GM19099 (cell line): ENCODE data around the gene TRIM14.

Experiments
- POLR2A ChIP-seq: IDR thresholded peaks from 3 replicates; pipeline ENCODE4 v1.6.1; 2011; ENCODE audit warnings: low read depth; ENCODE audit not compliant: insufficient read length; ENCODE audit errors: extremely low read depth

Gene TRIM14

DNA sequence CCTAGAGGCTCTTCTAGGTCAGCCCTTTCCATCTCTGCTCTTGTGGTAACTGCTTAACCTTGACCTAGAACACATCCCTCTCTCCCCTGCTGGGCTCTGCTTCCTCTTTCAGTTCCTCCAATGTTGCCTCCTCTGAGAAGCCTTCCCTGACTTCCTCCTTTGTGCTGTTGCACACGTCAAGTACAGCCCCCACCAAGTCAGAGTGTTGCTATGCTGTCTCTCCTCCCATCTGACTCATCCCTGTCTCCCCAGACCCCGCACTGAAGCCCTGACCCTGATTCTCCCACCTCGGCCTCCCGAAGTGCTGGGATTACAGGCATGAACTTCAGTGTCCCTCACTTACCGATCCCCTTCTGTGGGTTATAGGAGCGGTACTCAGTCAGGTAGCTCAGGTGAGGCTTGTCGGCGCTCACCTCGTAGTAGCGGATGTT lies 10.4 kb upstream of the TRIM14 start:
- TF ChIP-seq POLR2A, result no peak

GRCh38 chr9:98128316-98128715 lies 9.3 kb upstream of the TRIM14 start:
- no peak for TF ChIP-seq POLR2A

- no peak for TF ChIP-seq POLR2A
These were observed 8.2 kb upstream of the TRIM14 start for GRCh38 chr9:98127226-98127625.

DNA sequence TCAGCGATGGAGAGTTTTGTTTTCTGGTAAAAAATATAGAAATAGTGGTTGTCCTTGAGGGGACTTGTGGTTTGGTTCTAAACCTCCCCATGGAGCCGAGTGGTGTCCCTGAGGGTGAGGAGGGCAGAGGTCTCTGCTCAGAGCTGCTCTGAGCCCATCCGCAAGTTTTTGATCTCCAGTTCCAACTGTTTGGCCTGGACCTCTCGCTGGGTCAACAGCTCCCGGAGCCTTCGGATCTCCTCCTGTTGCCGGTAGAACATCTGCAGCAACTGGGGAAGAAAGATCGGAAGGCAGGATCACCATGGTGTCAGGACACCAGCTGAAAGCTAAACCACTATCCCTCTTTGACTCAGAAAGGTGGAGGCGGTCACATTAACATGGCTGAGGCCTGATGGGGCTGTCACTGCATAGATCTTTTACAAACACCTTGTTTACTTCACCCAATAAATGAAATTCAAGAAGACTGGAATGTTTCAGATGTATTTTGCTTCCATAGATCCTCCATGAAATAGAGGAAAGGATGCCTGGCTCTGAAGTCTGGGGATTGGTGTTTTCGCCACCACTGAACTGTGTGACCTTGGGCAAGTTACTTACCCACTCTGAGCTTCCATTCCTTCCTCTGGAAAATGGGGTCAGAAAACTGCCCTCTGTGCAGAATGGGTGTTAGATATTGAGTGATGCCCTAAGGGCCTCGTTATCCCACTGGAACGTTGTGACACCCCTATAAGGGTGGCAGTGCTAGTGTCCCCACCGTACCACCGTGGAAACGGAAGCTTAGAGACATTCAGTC lies 5.8 kb upstream of the TRIM14 start:
- TF ChIP-seq POLR2A, result no peak

DNA sequence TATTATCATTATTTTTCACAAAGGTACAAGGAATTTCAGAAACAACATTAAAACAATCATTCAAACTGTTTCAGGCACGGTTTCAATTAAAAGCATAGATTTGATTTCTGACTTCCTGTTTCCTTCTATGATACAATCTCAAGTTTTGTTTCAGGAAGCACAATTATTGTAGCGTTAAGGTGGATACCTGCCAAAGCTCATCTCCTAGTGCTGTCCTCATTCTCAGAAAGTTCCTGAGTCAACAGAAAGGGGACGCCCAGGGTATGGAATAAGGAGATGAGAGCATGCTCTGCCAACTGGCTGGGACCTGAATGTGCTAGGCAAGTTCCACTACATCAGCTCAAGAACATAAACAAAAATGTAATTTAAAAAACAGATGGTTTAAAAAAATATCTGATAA lies 2.0 kb upstream of the TRIM14 start:
- TF ChIP-seq POLR2A, result no peak

GRCh38 chr9:98120476-98120875 lies 1.5 kb upstream of the TRIM14 start:
- TF ChIP-seq POLR2A, result no peak

GRCh38 chr9:98117984-98118639 lies 910 bp downstream of the TRIM14 start:
- TF ChIP-seq POLR2A, result no peak

GRCh38 chr9:98109052-98109451 lies 10.0 kb downstream of the TRIM14 start:
- TF ChIP-seq POLR2A, result no peak

GRCh38 chr9:98108531-98109031 lies 10.4 kb downstream of the TRIM14 start:
- TF ChIP-seq POLR2A, result no peak

GRCh38 chr9:98107926-98108325 lies 11.1 kb downstream of the TRIM14 start:
- no peak for TF ChIP-seq POLR2A

GRCh38 chr9:98105006-98105405 lies 14.0 kb downstream of the TRIM14 start:
- no peak for TF ChIP-seq POLR2A

- no peak for TF ChIP-seq POLR2A
These were observed 14.6 kb downstream of the TRIM14 start for GRCh38 chr9:98104445-98104881.

DNA sequence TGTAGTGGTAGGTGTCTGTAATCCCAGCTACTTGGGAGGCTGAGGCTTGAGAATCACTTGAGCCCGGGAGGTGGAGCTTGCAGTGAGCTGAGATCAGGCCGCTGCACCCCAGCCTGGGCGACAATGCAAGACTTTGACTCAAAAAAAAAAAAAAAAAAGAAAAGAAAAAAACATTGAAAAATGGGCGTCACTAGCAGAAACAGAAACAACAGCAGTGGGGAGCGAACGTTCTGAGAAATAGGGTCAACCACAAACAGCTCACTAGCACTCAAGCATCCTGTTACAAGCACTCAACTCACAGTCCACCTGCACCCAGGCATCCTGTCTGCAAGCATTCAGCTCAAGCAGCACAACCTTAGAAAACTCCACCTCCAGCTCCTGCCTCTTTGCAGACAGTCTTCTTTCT lies 17.2 kb downstream of the TRIM14 start:
- TF ChIP-seq POLR2A, result peak; percentile 36

GRCh38 chr9:98101416-98101815 lies 17.6 kb downstream of the TRIM14 start:
- no peak for TF ChIP-seq POLR2A

DNA sequence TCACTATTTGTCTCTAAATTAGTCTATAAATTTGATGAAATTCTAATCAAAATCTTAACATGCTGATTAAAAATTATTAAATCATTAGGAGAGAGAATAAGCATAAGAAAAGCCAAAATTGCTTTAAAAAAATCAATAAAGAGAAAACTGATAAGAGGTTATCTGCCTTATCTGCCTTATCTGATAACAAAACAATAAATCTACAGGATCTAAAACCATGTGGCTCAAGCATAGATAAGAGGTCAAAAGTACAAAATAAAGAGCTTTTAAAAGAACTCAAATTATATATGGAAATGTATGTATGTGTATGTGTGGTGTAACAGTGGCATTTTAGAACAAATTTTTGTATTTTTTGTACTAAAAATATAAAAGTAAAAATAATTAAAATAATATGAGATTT lies 18.6 kb downstream of the TRIM14 start:
- no peak for TF ChIP-seq POLR2A

GRCh38 chr9:98099898-98100297 lies 19.1 kb downstream of the TRIM14 start:
- TF ChIP-seq POLR2A, result no peak
